Upper lobe of right lung (tissue), 1 donor: ENCODE measurements around the gene CYLD. TPM values are rescaled to one million over a fixed set of nuclear protein-coding genes. Genes with fewer than 3 reads are reported as not detected.

Source experiments
- ATAC-seq: fragments of 200-7000 bp; cut with Tn5 transposase; one replicate; pipeline ENCODE4 v1.9.1; 2020; ENCODE audit warnings: mild to moderate bottlenecking, moderate library complexity
- DNase-seq: peaks from one replicate; pipeline ENCODE4 v3.0.0-alpha.2; 2020
- H3K27ac ChIP-seq: fragments of 200-600 bp; one replicate; pipeline ENCODE4 v1.8.0; 2022
- H3K27me3 ChIP-seq: fragments of 200-600 bp; one replicate; pipeline ENCODE4 v1.8.0; 2022; ENCODE audit warnings: mild to moderate bottlenecking
- H3K36me3 ChIP-seq: fragments of 200-600 bp; one replicate; pipeline ENCODE4 v1.8.0; 2022
- H3K4me1 ChIP-seq: fragments of 200-600 bp; one replicate; pipeline ENCODE4 v1.8.0; 2022
- H3K4me3 ChIP-seq: fragments of 200-600 bp; one replicate; pipeline ENCODE4 v1.8.0; 2022; ENCODE audit warnings: mild to moderate bottlenecking
- H3K9me3 ChIP-seq: fragments of 200-600 bp; one replicate; pipeline ENCODE4 v1.8.0; 2022
- intact Hi-C: fragments of 100-400 bp; cut with DNase I; formaldehyde crosslinking; loops from one replicate; pipeline ENCODE4 v1.11.0; 2022
- total RNA-seq: library from RNA; stranded (reverse); fragmentation: NEBNext Ultra II Directional; extraction: Animal tissue kit (Norgen Biotek cat#: 25700); gene quantifications from one replicate; pipeline ENCODE4 v1.2.1, GENCODE V29; 2021
- TF ChIP-seq, protein P1 (sequence below): fragments of 200-600 bp; IDR thresholded peaks from one replicate; pipeline ENCODE4 v1.8.0; 2022; ENCODE audit warnings: antibody characterized with exemption
- donor health status: DM: no; HTN: yes; CAD: no; lungs with severe emphysema.

CYLD gene
- total RNA-seq, 1 donor from 2014 or later, result 48.3 TPM

DNA sequence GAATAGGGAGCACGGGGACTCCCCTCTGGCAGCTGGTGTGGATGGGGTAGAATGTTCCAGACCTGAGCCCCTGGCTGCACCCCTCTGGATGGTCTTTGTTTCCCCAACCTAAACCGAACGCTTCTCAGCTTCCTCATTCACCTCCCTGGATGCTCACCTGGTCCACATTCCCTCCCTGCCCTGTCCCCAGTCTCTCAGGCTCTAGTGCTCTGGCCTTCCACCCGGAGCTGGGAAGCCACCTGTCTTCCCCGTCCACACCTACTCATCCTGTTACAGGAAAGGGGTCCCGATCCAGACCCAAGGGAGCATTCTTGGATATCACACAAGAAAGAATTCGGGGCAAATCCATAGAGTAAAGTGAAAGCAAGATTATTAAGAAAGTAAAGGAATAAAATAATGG is 73.5 kb downstream of the CYLD start:
- Histone ChIP-seq H3K36me3 (no peaks in the 10 kb centered on the region), H3K4me1 (no peaks in the 10 kb centered on the region), H3K9me3 (no peaks in the 10 kb centered on the region), H3K27me3 (no peaks in the 10 kb centered on the region), H3K4me3 (no peak overlapping the region), H3K27ac (no peak overlapping the region)
- intact Hi-C loops, result no loop called here
- TF ChIP-seq, protein P1, sequence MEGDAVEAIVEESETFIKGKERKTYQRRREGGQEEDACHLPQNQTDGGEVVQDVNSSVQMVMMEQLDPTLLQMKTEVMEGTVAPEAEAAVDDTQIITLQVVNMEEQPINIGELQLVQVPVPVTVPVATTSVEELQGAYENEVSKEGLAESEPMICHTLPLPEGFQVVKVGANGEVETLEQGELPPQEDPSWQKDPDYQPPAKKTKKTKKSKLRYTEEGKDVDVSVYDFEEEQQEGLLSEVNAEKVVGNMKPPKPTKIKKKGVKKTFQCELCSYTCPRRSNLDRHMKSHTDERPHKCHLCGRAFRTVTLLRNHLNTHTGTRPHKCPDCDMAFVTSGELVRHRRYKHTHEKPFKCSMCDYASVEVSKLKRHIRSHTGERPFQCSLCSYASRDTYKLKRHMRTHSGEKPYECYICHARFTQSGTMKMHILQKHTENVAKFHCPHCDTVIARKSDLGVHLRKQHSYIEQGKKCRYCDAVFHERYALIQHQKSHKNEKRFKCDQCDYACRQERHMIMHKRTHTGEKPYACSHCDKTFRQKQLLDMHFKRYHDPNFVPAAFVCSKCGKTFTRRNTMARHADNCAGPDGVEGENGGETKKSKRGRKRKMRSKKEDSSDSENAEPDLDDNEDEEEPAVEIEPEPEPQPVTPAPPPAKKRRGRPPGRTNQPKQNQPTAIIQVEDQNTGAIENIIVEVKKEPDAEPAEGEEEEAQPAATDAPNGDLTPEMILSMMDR, result no peak
- DNase-seq (no peak), ATAC-seq (no peak)

DNA sequence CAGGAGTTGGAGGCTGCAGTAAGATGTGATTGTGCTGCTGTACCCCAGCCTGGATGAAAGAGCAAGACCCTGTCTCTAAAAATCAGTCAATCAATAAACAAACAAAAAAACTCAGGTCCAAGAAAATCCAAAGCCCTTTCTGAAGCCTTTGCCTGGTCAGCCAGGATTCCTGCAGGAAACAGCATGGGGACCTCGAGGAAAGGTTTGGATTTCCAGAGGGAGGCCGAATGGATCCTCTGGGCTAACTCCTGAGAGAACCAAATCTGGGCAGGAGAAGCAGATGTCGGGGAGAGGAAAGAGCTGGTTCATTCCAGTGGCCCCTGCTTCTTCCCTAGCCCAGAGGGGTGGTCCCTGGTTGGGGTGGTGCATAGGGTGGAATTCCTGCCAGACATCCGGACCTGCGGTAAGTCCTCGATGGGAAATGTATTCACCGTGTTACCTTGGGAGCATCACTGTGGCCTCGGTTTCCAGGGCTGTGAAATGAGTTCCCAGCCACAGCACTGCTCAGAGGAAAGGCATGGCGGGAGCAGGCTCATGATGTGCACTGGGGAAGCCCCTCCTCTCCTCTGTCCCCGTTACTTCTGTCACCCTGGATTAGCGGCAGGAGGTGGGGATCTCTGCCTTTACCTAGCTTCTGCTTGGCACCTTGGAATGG is 75.1 kb downstream of the CYLD start:
- no peak overlapping the region for H3K4me3 ChIP-seq
- H3K36me3 ChIP-seq, result no peaks in the 10 kb centered on the region
- H3K27ac ChIP-seq, result no peak overlapping the region
- H3K4me1 ChIP-seq, result no peaks in the 10 kb centered on the region
- intact Hi-C loops, result no loop called here
- no peaks in the 10 kb centered on the region for H3K9me3 ChIP-seq
- no peak for DNase-seq
- no peak for ATAC-seq
- TF ChIP-seq, protein P1, result no peak
- H3K27me3 ChIP-seq, result no peaks in the 10 kb centered on the region

DNA sequence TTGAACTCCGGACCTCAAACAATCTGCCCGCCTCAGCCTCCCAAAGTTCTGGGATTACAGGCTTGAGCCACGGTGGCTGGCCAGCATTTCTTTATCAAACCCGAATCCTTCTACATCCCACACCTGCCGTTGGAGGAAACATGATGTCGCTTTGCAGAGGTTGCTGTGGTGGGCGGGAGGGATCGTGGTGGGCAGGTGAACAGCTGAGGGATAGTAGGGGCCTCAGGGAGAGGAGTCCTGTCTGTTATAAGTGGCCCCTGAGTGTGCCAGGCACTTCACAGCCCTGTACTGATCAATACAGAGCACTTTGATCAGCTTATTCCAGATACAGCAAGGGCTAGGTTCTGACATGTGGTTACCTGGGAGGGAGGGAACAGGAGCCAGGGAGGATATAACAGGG is 76.5 kb downstream of the CYLD start:
- intact Hi-C loops, result no loop called here
- Histone ChIP-seq H3K4me3 (no peak overlapping the region), H3K36me3 (no peaks in the 10 kb centered on the region), H3K9me3 (no peaks in the 10 kb centered on the region), H3K4me1 (no peaks in the 10 kb centered on the region), H3K27me3 (no peaks in the 10 kb centered on the region), H3K27ac (no peak overlapping the region)
- TF ChIP-seq, protein P1, result no peak
- no peak for DNase-seq
- no peak for ATAC-seq

DNA sequence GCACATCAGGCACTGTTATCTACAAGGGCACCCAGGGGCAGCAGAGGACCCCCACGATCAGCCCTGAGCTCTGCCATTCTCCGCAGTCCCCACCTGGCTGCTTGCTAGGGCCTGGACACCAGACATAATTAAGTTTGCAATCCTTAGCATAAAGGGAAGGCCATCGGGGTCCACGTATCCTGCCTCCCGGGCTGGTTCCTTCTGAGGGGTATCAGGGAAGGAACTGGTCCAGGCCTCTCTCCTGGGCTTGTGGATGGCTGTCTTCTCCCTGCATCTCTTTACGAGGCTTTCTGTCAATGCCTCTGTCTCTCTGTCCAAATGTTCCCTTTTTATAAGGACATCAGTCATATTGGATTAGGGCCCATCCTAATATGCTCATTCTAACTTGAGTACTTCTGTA is 77.8 kb downstream of the CYLD start:
- TF ChIP-seq, protein P1, result no peak
- Histone ChIP-seq H3K27me3 (peaks cover 3% of the 10 kb centered on the region), H3K27ac (no peak overlapping the region), H3K36me3 (no peaks in the 10 kb centered on the region), H3K4me3 (no peak overlapping the region), H3K9me3 (no peaks in the 10 kb centered on the region), H3K4me1 (no peaks in the 10 kb centered on the region)
- intact Hi-C loops, result no loop called here
- ATAC-seq (no peak), DNase-seq (no peak)

DNA sequence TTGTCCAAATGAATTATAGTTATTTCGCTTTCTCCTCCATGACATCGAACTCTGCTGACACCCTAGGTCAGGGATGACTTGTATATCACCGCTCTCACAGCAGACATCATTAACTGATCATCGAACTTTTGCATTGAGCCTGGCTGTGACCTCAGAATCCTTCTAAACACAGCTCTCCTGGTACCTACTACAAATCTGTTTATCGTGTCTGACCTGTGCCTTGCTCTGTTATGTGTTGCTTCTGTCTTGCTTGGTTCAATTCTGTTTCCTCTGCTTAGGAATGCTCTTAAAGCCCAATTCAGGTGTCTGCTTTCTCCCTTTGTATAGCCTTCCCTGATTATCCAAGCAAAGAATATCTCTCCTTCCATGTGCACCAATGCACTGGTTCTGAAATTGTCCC is 78.3 kb downstream of the CYLD start:
- no peak for ATAC-seq
- TF ChIP-seq, protein P1, result no peak

DNA sequence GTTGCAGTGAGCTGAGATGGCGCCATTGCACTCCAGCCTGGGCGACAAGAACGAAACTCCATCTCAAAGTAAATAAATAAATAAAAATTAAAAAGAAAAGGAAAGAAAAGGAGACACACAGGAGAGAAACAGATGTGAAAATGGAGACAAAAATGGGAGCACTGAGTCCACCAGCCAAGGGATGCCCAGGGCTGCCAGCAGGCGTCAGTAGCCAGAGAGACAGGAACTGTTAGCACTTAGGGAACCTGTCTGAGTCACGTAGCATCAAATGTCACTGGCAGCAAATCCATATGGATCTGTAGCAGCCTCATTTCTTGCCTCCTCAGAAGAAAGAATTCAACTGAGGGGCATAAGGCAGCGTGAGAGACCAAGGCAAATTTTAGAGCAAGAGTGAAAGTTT is 79.7 kb downstream of the CYLD start:
- no peak overlapping the region for H3K4me3 ChIP-seq
- H3K9me3 ChIP-seq, result no peaks in the 10 kb centered on the region
- H3K36me3 ChIP-seq, result no peaks in the 10 kb centered on the region
- DNase-seq (no peak), ATAC-seq (no peak)
- H3K27me3 ChIP-seq, result peaks cover 4% of the 10 kb centered on the region
- TF ChIP-seq, protein P1, result no peak
- intact Hi-C loops, result no loop called here
- H3K4me1 ChIP-seq, result no peaks in the 10 kb centered on the region
- no peak overlapping the region for H3K27ac ChIP-seq

More for the DNA sequence above, 78.3 kb downstream of the CYLD start:
- no peak overlapping the region for H3K27ac ChIP-seq
- no peak overlapping the region for H3K4me3 ChIP-seq
- intact Hi-C loops, result no loop called here
- peaks cover 4% of the 10 kb centered on the region for H3K27me3 ChIP-seq
- no peaks in the 10 kb centered on the region for H3K4me1 ChIP-seq
- no peaks in the 10 kb centered on the region for H3K36me3 ChIP-seq
- no peaks in the 10 kb centered on the region for H3K9me3 ChIP-seq
- DNase-seq, result no peak
